HG02798 (cell line): ENCODE results near the gene RAP2C.
"Not testable (repeated sequence)": the region's sequence is repeated elsewhere in the genome, so short reads cannot be mapped to it uniquely, and the experiment has no call there.

Experiments
- ATAC-seq: cut with Tn5 transposase; IDR thresholded peaks from one replicate; pipeline ENCODE4 v1.9.1; 2021; ENCODE audit warnings: mild to moderate bottlenecking; ENCODE audit not compliant: unreplicated experiment, poor library complexity

Gene RAP2C

DNA sequence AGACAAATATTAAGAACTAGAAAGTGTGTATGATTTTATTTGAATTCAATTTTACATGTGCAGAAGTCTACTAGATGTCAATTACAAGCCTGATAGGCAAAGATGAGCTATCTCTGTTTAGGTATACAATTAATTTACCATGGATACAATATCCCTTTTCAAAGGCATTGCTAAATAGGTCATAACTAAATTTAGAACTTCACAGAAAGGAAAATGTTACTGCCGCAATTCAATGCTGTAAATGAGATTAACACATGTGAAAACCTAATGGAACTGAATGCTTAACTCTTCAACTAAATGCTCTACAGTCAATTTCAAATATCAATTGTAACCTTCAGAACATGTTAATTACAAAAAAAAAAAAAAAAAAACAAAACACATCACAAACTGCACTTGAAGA is 14.6 kb downstream of the RAP2C start:
- ATAC-seq: no peak

DNA sequence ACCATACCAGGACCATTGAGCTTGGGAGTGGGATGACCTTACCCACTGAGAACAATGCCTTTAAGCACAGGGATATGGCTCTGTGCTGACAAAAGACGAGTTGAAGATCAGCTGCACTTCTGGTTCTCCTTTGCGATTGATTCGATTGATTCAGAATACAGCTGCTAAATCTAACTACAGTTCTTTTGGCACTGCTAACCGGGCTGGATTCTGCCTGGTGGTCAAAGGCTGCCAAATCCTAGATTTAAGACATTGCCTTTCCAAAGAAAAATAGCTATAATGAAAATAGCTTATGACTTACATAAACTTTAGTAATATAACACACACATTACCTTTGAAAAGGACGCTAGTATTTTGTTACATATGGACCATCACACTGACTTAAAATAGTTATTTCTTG is 18.3 kb downstream of the RAP2C start:
- ATAC-seq: no peak

DNA sequence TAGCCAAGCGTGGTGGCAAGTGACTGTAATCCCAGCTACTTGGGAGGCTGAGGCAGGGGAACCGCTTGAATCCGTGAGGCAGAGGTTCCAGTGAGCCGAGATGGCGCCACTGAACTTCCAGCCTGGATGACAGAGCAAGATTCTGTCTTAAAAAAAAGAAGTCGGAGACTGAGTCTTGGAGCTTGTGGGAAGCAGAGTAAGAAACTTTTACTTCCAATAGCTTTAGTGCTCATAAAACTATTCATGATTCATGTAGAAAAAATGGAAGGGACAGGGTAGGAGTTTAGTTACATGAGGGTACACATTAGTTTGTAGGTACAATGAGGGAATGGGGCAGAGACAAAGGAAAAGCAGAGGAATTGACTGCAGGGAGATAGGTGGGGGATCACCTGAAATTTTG is 19.3 kb downstream of the RAP2C start:
- no peak for ATAC-seq

GRCh38 chrX:132193872-132194574 is 25.2 kb downstream of the RAP2C start:
- ATAC-seq: no peak

GRCh38 chrX:132191938-132192337 is 27.3 kb downstream of the RAP2C start:
- ATAC-seq: no peak

GRCh38 chrX:132188175-132188574 is 31.1 kb downstream of the RAP2C start:
- no peak for ATAC-seq

DNA sequence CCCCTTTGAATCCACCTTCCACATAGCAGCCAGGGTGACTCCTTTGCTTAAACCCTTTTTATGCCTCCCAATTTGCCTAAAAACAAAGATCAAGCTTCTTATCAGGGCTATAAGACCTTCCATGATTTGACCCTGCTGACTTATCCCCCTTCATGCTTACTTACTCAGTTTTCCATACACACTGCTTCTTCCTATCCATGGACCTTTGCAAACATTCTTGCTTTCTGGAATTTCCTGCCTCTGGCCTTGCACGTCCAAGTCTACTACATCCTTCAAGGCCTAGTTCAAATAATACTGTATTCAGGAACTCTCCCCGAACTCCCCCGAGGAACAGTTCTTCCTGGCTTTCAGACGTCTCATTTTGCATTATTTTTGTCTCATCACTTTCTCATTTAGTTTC is 31.8 kb downstream of the RAP2C start:
- no peak for ATAC-seq

GRCh38 chrX:132184871-132185270 is 34.4 kb downstream of the RAP2C start:
- no peak for ATAC-seq

- ATAC-seq: no peak
These were observed 37.9 kb downstream of the RAP2C start for GRCh38 chrX:132181364-132181763.

GRCh38 chrX:132180929-132181328 is 38.3 kb downstream of the RAP2C start:
- ATAC-seq: no peak

- no peak for ATAC-seq
These were observed 45.6 kb downstream of the RAP2C start for GRCh38 chrX:132173647-132174046.

DNA sequence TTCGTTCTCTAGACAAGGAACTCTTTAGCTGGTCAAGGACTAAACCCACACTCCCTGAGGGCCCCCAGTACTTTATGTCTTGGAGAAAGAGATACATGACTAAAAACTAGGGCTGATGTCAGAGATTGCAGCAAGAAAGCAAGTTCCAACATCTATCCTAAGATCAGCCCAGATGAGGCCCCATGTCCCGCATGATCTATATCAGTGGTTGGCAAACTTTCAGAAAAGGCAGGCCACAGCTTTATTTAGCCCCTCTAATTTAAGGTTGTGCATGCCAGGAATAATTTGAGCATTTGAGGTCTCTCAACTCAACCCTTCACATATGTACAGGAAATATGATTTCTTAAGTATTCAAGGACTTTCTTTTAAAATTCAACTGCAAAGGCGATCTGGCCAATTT is 47.4 kb downstream of the RAP2C start:
- ATAC-seq: no peak

- no peak for ATAC-seq
These were observed 47.8 kb downstream of the RAP2C start for GRCh38 chrX:132171478-132171877.

- no peak for ATAC-seq
These were observed 49.7 kb downstream of the RAP2C start for GRCh38 chrX:132169554-132169953.

DNA sequence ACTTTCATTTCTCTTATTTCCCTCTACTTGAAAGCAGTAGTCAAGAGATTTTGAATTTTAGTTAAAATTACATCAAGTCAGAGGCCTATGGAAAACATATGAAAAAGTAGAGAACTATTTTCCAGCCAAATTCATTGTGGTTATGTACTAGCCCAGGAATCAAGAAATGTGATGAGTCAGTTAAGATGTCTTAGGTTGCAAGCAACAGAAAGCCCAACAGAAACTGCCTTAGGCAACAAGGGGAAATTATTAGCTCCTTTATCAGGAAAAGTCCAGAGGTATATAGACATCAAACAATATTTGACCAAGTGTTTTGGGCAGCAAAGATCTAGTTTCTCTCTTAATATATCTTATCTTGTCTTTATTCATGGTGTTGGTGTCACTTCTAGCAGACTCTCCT is 53.6 kb downstream of the RAP2C start:
- ATAC-seq: no peak

DNA sequence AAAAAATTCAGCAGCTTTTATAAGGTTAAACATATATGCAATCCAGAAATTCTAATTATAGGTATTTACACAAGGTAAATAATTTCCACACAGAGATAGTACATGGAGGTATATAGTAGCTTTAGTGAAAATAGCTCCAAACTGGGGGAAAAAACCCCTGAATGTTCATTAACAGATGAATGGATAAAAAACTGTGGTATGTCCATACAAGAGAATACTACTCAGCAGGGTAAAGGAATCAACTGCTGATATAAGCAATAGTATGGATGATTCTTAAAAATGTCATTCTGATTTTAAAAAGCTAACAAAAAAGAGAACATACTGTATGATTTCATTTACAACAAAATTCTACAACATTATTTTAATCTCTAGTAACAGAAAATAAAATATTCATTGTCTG is 54.2 kb downstream of the RAP2C start:
- ATAC-seq: no peak

GRCh38 chrX:132163094-132163493 is 56.2 kb downstream of the RAP2C start:
- not testable (repeated sequence) for ATAC-seq

DNA sequence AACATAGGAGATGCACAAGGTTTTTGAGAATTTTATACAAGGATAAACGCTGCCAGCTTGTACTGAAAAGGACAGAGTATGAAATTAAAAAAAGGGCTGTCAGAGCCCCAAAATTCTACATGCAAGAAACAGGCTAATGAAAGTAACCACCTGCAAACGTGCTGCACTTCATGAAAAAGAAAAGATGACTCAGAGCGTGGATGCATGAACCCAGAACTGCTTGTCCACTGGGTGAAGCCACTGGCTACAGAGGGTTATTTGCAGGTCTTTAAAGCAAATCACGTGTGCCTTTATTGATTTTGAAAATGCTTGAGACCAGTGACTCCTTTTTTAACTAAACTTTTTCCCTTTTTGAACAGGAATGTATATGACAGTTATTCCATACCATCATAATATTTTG is 66.1 kb downstream of the RAP2C start:
- no peak for ATAC-seq
